Stimulated activated CD8-positive, alpha-beta memory T cell treated with anti-CD3 and anti-CD28 coated beads, Interleukin-15, amount 100 ng/mL, for 4 hours (primary cell): ENCODE data around the gene TECTA.
A peak's percentile ranks its signal among the peaks of the same experiment; 100 is the strongest.

Experiments used
- DNase-seq, 2 donors: peaks; one replicate each; pipeline ENCODE4 v3.0.0-alpha.2; 2020; ENCODE audit warnings: low read depth in 2 of 2

The TECTA gene

GRCh38 chr11:121188776-121189175 is 87.7 kb downstream of the TECTA start:
- no peak for DNase-seq

GRCh38 chr11:121191818-121192217 is 90.8 kb downstream of the TECTA start:
- no peak for DNase-seq

DNA sequence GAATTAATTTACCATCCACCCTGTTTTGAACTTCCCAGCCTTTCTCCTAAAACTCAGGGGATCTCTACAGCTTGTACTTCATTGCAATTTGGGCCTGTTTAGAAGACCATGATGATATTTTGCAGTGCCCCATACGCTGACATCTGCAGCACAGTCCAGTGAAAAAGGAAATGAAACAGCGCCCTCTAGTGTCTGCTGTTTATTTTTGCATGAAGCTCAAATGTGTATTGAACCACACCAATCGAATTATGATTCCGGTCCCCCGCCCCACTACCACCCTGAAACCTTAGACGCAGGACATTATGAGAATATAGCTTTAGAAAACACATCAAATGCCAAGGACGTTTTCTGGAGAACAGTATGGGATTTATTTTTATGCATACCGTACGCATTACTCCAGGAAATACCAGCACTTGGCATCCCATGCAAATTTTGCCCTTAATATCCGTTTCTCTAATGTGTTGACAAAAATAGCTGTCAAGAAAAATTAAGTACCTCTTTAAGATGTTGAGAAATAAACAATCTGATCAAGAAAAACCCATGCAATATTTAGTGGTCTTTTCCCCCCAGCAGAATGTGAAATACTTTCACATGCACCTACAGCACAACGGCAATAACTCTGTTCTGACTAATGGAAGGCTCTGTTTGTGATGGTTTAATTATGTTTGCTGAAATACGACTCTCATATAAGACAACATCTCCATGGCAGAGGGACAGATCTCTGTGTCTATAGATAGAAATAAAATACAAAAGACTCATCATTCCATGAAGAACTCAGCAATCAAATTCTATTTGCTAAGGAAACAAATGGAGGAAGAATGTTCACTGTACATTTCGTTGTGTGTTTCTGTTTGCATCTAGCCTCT is 93.9 kb downstream of the TECTA start:
- DNase-seq, result peak in 1 of 2 donors; percentile 12

DNA sequence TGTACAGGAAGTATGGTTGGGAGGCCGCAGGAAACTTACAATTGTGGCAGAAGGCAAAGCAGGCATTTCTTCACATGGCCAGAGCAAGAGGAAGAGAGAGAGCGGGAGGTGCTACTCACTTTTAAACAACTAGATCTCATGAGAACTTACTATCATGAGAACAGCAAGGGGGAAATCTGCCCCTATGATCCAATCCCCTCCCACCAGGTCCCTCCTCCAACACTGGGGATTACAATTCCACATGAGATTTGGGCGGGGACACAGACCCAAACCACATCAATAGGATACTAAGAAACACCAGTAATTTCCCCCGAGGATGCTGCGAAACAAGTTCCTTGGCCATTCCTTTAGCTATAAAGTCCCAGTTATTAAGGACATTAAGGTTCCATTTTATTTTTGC is 97.4 kb downstream of the TECTA start:
- DNase-seq, result no peak

- no peak for DNase-seq
These were observed 98.5 kb downstream of the TECTA start for GRCh38 chr11:121199516-121199915.

DNA sequence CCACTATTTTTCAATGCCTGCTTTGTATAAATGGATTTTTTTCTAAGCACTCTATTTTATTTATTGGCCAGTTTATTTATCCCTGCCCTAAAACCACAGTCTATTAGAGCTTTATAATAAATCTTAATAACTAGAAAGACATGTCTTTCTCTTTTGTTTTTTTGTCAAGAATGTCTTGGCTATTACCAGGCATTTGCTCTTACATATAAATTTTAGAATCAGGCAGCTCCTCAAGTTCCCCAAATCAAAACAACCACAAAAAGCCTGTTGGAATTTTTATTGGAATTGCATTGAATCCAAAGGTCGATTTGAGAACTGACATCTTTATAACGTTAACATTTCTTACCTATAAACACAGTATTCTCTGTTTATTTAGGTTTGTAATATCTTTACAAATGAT is 105.8 kb downstream of the TECTA start:
- DNase-seq, result no peak

DNA sequence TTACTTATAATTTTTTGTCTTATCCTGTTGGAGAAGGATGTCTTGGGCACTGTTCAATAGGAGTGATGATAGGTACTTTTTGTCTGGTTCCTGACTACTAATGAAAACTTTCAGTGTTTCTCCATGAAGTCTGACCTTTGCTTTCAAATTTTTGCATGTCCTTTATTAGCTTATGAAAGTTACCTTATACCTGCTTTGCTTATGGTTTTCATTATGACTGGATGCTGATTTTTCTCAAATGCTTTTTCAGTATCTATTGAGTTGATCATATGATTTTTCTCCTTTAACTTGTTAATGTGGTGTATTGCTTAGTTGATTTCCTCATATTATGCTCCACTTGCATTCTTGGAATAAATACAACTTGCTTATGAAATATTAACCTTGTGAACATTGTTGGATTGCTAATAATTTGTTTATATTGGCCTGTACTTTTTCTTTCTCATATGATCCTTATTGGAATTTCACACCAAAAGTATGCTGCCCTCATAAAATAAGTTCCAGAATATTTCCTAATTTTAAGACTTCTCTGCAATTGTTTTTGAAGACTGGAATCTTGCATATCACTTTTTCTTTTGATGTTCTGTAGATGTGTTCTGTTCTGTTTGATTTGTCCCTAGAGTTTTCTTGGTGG is 106.6 kb downstream of the TECTA start:
- no peak for DNase-seq

DNA sequence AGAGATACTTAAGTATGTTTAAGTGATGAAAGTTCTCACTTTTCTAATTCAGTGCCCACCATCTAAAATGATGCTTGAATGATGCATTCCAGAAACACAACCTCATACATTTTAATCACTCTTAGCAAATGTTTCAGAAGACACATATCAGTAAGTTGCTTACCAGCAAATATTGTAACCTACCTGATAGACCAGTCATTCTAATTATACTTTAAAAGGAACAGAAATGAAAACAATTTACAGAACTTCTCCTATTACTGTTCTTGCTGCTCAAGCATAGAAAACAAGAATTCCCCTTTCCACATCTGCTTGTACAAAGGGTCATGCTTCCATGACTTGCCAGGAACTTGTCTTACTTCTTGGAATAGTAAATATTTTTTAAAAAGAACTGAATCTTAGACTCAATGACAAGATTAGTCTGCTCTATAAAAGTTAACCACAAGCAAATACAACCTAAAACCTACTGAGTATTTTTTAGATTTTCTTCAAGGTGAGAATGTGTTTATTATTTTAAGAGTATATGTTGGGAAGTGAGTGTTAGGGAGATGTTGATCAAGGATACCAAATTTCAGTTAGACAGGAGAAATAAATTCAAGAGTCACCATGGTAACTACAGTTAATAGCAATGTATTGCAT is 109.5 kb downstream of the TECTA start:
- DNase-seq, result no peak

GRCh38 chr11:121211626-121212025 is 110.6 kb downstream of the TECTA start:
- no peak for DNase-seq

DNA sequence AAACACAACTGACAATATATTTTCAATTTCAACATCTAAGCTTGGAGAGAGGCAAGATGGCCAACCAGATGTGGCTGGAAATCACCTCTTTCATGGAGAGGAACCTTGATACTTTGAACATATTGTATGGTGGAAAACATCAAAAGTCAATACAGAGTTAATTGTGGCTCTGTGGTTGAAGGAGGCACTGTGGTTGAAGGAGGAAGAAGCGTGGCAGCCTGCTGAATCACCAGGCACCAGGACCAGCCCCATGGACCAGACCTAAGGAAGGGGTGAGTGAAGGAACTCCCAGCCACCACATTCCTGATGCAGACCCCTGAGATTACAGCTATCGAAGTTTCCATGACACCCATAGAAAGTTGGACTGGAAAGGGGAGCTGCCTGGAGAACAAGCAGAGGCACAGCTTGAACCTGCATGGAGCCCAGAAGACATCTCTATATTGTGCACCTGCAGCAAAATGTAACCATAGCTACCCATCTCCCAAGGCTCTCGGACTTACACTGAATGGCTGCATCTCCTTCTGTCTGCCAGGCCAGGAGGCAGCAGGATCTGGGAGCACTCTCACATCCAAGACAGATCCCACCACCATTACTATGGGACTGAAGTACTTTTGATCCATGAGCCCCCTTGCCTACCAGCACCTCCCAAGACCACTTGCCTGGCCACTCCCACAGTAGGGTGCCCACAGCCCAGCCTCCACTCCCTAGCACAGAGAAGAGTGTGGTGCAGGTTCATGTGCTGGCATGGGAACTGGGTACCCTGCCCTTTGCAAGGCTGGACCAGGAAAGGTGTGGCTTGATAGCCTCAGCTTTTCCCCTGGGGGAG is 111.7 kb downstream of the TECTA start:
- no peak for DNase-seq

- no peak for DNase-seq
These were observed 112.4 kb downstream of the TECTA start for GRCh38 chr11:121213362-121213893.

GRCh38 chr11:121214861-121215260 is 113.8 kb downstream of the TECTA start:
- no peak for DNase-seq

- no peak for DNase-seq
These were observed 120.6 kb downstream of the TECTA start for GRCh38 chr11:121221496-121222200.

- DNase-seq, result no peak
These were observed 122.1 kb downstream of the TECTA start for GRCh38 chr11:121223161-121223560.

DNA sequence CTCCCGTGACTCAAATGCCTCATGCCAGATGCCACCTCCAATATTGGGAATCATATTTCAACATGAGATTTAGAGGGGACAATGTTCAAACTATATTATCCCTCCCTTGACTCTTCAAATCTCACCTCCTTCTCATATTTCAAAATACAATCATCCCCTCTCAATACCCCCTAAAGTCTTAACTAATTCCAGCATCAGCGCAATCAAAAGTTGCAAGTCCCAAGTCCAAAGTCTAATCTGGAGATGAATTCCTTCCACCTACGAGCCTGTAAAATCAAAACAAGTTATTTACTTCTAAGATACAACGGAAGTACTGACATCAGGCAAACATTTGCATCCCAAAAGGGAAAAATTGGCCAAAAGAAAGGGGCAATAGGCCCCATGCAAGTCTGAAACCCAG is 124.3 kb downstream of the TECTA start:
- no peak for DNase-seq

GRCh38 chr11:121226415-121227263 is 125.6 kb downstream of the TECTA start:
- DNase-seq, result no peak

- no peak for DNase-seq
These were observed 127.8 kb downstream of the TECTA start for GRCh38 chr11:121228851-121229250.

GRCh38 chr11:121229495-121230215 is 128.6 kb downstream of the TECTA start:
- no peak for DNase-seq

DNA sequence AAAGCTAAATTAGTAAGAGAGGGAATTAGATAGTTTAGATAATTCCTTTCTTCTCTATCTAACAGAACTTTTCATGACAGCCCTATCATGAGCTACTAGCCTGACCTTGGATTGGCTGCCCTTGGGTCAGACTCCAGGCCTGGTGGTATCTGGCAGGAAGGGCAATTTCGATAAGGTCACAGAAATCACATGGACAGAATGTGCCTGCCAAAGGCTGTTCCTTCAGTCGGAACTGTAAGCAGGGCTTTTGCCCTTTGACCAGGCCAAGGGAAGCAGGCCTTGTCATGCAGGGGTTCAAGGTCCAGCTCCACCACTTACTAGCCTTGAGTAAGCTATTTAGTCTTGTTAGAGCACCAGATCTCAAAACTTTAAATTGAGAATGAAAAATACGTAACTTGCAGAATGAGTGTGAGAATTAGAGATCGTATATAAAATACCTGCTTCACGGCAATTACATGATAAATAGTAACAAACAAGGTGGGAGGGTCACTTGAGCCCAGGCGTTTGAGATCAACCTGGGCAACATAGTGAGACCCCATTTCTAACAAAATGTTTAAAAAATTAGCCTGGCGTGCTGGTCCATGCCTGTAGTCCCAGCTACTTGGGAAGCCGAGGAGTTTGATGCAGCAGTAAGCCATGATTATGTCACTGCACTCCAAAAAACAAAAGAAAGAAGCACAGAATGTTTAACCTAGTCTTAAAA is 130.7 kb downstream of the TECTA start:
- DNase-seq, result no peak
